LNCAP (cell line): ENCODE measurements around the gene RHOXF2.
A peak's percentile ranks its signal among the peaks of the same experiment; 100 is the strongest.

ENCODE experiments used
- CTCF ChIP-seq: fragments of 450-650 bp; IDR thresholded peaks from 2 replicates; pipeline ENCODE4 v1.5.1; 2017; ENCODE audit warnings: mild to moderate bottlenecking

RHOXF2 gene

GRCh38 chrX:120207009-120207605 is 48.7 kb downstream of the RHOXF2 start:
- TF ChIP-seq CTCF: no peak

- TF ChIP-seq CTCF: peak; percentile 67
Observed at GRCh38 chrX:120213438-120214265, 55.2 kb downstream of the RHOXF2 start.
